NT2/D1 (cell line): Measurements from ENCODE around the gene ZNF563.

Experiments
- SUZ12 ChIP-seq: IDR thresholded peaks from 2 replicates; pipeline ENCODE4 v1.6.1; 2011; ENCODE audit not compliant: insufficient read length, insufficient read depth; ENCODE audit errors: extremely low read depth
- YY1 ChIP-seq: IDR thresholded peaks from 2 replicates; pipeline ENCODE4 v1.6.1; 2011; ENCODE audit not compliant: insufficient read length, insufficient read depth
- ZNF274 ChIP-seq: IDR thresholded peaks from 2 replicates; pipeline ENCODE4 v1.6.1; 2011; ENCODE audit warnings: mild to moderate bottlenecking, low read depth, low read length

GRCh38 chr19:12346896-12347295 lies 13.5 kb upstream of the ZNF563 start:
- TF ChIP-seq SUZ12 (no peak), ZNF274 (no peak), YY1 (no peak)
